Measurements from ENCODE around the gene COASY.

Gene COASY

DNA sequence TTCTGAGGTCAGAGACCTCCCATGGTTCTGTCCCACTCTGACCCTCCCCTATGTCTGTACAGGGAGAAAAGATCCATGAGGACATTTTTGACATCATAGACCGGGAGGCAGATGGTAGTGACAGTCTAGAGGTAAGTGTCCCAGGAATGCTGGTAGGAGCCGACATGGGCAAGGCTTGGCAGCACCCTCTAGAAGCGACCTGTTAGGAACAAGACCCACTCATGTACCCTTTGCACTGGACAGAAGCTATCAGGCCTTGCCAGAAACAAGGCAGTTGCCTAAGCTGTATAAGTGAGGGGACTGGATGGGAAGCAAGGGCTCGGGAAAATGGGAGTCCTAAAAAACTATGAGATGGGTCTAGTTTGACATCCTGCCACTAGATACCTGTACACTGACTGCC, 50.1 kb downstream of the COASY start:
- H3K27ac ChIP-seq, result no peak overlapping the region
- TF ChIP-seq, protein P1, sequence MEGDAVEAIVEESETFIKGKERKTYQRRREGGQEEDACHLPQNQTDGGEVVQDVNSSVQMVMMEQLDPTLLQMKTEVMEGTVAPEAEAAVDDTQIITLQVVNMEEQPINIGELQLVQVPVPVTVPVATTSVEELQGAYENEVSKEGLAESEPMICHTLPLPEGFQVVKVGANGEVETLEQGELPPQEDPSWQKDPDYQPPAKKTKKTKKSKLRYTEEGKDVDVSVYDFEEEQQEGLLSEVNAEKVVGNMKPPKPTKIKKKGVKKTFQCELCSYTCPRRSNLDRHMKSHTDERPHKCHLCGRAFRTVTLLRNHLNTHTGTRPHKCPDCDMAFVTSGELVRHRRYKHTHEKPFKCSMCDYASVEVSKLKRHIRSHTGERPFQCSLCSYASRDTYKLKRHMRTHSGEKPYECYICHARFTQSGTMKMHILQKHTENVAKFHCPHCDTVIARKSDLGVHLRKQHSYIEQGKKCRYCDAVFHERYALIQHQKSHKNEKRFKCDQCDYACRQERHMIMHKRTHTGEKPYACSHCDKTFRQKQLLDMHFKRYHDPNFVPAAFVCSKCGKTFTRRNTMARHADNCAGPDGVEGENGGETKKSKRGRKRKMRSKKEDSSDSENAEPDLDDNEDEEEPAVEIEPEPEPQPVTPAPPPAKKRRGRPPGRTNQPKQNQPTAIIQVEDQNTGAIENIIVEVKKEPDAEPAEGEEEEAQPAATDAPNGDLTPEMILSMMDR (IDR thresholded peaks at IDR 0.05), result no peak
- no peak for TF ChIP-seq ZFX (IDR thresholded peaks at IDR 0.05; ENCODE audit: borderline replicate concordance)

DNA sequence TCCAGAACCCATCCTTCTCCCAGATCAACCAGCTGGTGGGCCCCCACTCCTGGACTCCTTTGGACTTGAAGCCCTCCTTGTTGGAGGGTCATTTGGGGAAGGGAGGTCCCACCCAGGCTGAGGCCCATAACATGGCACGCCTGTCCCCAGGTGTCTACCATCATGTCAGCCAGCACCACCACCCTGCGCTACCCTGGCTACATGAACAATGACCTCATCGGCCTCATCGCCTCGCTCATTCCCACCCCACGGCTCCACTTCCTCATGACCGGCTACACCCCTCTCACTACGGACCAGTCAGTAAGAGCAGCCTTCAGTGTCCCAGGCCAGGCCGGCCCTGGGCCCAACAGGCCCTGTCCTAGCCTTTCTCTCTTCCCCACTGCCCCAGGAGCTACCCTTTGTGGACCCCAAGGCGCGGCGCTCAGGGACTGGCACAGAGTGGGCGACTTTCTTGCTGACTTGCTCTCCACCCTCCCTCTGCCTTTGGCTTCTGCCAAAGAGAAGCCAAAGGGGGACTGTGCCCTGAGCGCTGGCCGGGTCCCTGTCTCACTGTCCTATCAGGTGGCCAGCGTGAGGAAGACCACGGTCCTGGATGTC, 51.8 kb downstream of the COASY start:
- TF ChIP-seq ZFX (IDR thresholded peaks at IDR 0.05; ENCODE audit: borderline replicate concordance), result no peak
- TF ChIP-seq, protein P1 (IDR thresholded peaks at IDR 0.05), result no peak
- H3K27ac ChIP-seq, result no peak overlapping the region
